IMR-90 (cell line): ENCODE measurements around the gene ACADM. TPM values are rescaled to one million over a fixed set of nuclear protein-coding genes. Genes with fewer than 3 reads are reported as not detected.

ENCODE experiments used
- ATAC-seq: fragments of 200-7000 bp; cut with Tn5 transposase; 2 replicates; pipeline ENCODE4 v1.9.1; 2020; ENCODE audit warnings: low read depth, mild to moderate bottlenecking, moderate library complexity
- BruUV-seq: library from RNA; stranded (reverse); fragments of 400-500 nt; replicated peaks from 2 replicates; lab custom pipeline; 2021; lab: Mats Ljungman, UMichigan
- CTCF ChIA-PET: fragments of 300-600 bp; formaldehyde crosslinking; extraction: SDS; loops from one replicate; lab custom pipeline; 2021; ENCODE audit warnings: antibody characterized with exemption; lab: Yijun Ruan, JAX
- POLR2A ChIA-PET: fragments of 300-600 bp; sonication (Branson Sonifier 250); formaldehyde crosslinking; loops from one replicate; lab custom pipeline; 2022; ENCODE audit warnings: antibody characterized with exemption; ENCODE audit not compliant: unreplicated experiment; lab: Charles Lee
- DNase-seq: peaks from one replicate; pipeline ENCODE4 v3.0.0; 2013
- H2AFZ ChIP-seq: replicated peaks from 2 replicates; pipeline ENCODE3; 2013; ENCODE audit warnings: low read length, mild to moderate bottlenecking; ENCODE audit not compliant: poor library complexity
- H2AK5ac ChIP-seq: 2 replicates; pipeline ENCODE4 v1.6.1; 2013; ENCODE audit warnings: low read depth, low read length, inconsistent platforms
- H2AK9ac ChIP-seq: replicated peaks from 2 replicates; pipeline ENCODE3; 2013; ENCODE audit warnings: mild to moderate bottlenecking, low read depth, low read length, moderate library complexity; ENCODE audit not compliant: poor library complexity
- H2BK120ac ChIP-seq: 2 replicates; pipeline ENCODE4 v1.6.1; 2013; ENCODE audit warnings: low read depth, low read length, inconsistent platforms
- H2BK15ac ChIP-seq: 3 replicates; pipeline ENCODE4 v1.6.1; 2013; ENCODE audit warnings: low read depth, low read length, inconsistent platforms
- H2BK20ac ChIP-seq: 2 replicates; pipeline ENCODE4 v1.6.1; 2013; ENCODE audit warnings: low read depth, mild to moderate bottlenecking, inconsistent platforms, low read length, moderate library complexity
- H2BK5ac ChIP-seq: 2 replicates; pipeline ENCODE4 v1.6.1; 2013; ENCODE audit warnings: mild to moderate bottlenecking, low read depth, low read length, inconsistent platforms; ENCODE audit not compliant: poor library complexity, severe bottlenecking
- H3K14ac ChIP-seq: replicated peaks from 2 replicates; pipeline ENCODE4 v1.6.1; 2013; ENCODE audit warnings: low read depth, low read length, inconsistent platforms
- H3K18ac ChIP-seq: 2 replicates; pipeline ENCODE4 v1.6.1; 2013; ENCODE audit warnings: low read depth, low read length, control low read depth
- H3K23ac ChIP-seq: 2 replicates; pipeline ENCODE4 v1.6.1; 2013; ENCODE audit warnings: low read depth, low read length, inconsistent platforms
- H3K27ac ChIP-seq: 2 replicates; pipeline ENCODE4 v1.5.1; 2013; ENCODE audit warnings: mild to moderate bottlenecking, control low read depth, low read length; ENCODE audit not compliant: insufficient read depth
- H3K27me3 ChIP-seq: 2 replicates; pipeline ENCODE4 v1.6.1; 2013; ENCODE audit warnings: low read length; ENCODE audit not compliant: control insufficient read depth, insufficient read depth
- H3K36me3 ChIP-seq: 2 replicates; pipeline ENCODE4 v1.6.1; 2013; ENCODE audit warnings: low read length, mixed read lengths; ENCODE audit not compliant: control insufficient read depth, insufficient read depth
- H3K4ac ChIP-seq: 2 replicates; pipeline ENCODE4 v1.6.1; 2013; ENCODE audit warnings: low read depth, low read length, inconsistent platforms
- H3K4me1 ChIP-seq: 2 replicates; pipeline ENCODE4 v1.6.1; 2013; ENCODE audit warnings: low read length, mixed read lengths; ENCODE audit not compliant: control insufficient read depth, insufficient read depth
- H3K4me2 ChIP-seq: 2 replicates; pipeline ENCODE4 v1.6.1; 2013; ENCODE audit warnings: low read depth, mild to moderate bottlenecking, control low read depth, low read length, moderate library complexity
- H3K4me3 ChIP-seq: 2 replicates; pipeline ENCODE4 v1.5.1; 2013; ENCODE audit warnings: low read depth, mild to moderate bottlenecking, control low read depth, low read length, moderate library complexity; ENCODE audit not compliant: insufficient read depth
- H3K56ac ChIP-seq: 2 replicates; pipeline ENCODE4 v1.6.1; 2013; ENCODE audit warnings: low read length, inconsistent platforms; ENCODE audit not compliant: insufficient read depth; ENCODE audit errors: extremely low read depth
- H3K79me1 ChIP-seq, 2 experiments: 2 replicates each; pipeline ENCODE4 v1.6.1; 2013; ENCODE audit warnings: low read length in 2 of 2, inconsistent platforms in 1 of 2, low read depth in 1 of 2
- H3K9ac ChIP-seq: 2 replicates; pipeline ENCODE4 v1.6.1; 2013; ENCODE audit warnings: low read depth, low read length, control low read depth
- H3K9me1 ChIP-seq: 2 replicates; pipeline ENCODE4 v1.6.1; 2013; ENCODE audit warnings: low read length, inconsistent platforms; ENCODE audit not compliant: insufficient read depth
- H3K9me3 ChIP-seq: 2 replicates; pipeline ENCODE4 v1.6.1; 2013; ENCODE audit warnings: low read length; ENCODE audit not compliant: control insufficient read depth, insufficient read depth
- H4K20me1 ChIP-seq: 2 replicates; pipeline ENCODE4 v1.6.1; 2013; ENCODE audit warnings: low read length, inconsistent platforms; ENCODE audit not compliant: insufficient read depth
- H4K5ac ChIP-seq: 2 replicates; pipeline ENCODE4 v1.6.1; 2013; ENCODE audit warnings: mild to moderate bottlenecking, low read depth, low read length, control low read depth
- H4K8ac ChIP-seq, 2 experiments: 2 replicates each; pipeline ENCODE4 v1.6.1; 2013; ENCODE audit warnings: low read depth in 2 of 2, low read length in 2 of 2, control low read depth in 1 of 2, inconsistent platforms in 1 of 2
- H4K91ac ChIP-seq: 2 replicates; pipeline ENCODE4 v1.6.1; 2013; ENCODE audit warnings: low read depth, low read length, inconsistent platforms; ENCODE audit not compliant: insufficient read depth
- BHLHE40 ChIP-seq: fragments of 150-350 bp; IDR thresholded peaks from 2 replicates; pipeline ENCODE4 v1.6.1; 2016; ENCODE audit warnings: mild to moderate bottlenecking, low read depth, low read length
- FOS ChIP-seq: fragments of 150-350 bp; IDR thresholded peaks from 2 replicates; pipeline ENCODE4 v1.6.1; 2016; ENCODE audit warnings: low read depth, low read length
- MAZ ChIP-seq: IDR thresholded peaks from 2 replicates; pipeline ENCODE4 v1.6.1; 2012; ENCODE audit warnings: low read depth, mild to moderate bottlenecking, low read length, improper control_type of control experiment, moderate library complexity, borderline replicate concordance
- MXI1 ChIP-seq: IDR thresholded peaks from 2 replicates; pipeline ENCODE4 v1.6.1; 2012; ENCODE audit warnings: low read depth, mild to moderate bottlenecking, low read length, moderate library complexity, borderline replicate concordance
- POLR2A ChIP-seq: IDR thresholded peaks from 2 replicates; pipeline ENCODE4 v1.6.1; 2012; ENCODE audit warnings: mild to moderate bottlenecking, low read depth, low read length
- RAD21 ChIP-seq: IDR thresholded peaks from 2 replicates; pipeline ENCODE4 v1.6.1; 2012; ENCODE audit warnings: low read length, improper control_type of control experiment
- RCOR1 ChIP-seq: IDR thresholded peaks from 2 replicates; pipeline ENCODE4 v1.6.1; 2012; ENCODE audit warnings: mild to moderate bottlenecking, low read length, improper control_type of control experiment; ENCODE audit not compliant: insufficient replicate concordance
- WGBS, 2 experiments: methylation state at CpG; one replicate each; pipeline versions ENCODE4 v1.1.5 to v1.1.7; 2013; ENCODE audit warnings: missing lambda C conversion rate in 2 of 2; ENCODE audit not compliant: insufficient read length in 1 of 2; ENCODE audit errors: extremely low coverage in 2 of 2; 5-methylcytosine and 5-hydroxymethylcytosine counted together
- dilution Hi-C: fragments of 300-500 bp; cut with HindIII; formaldehyde crosslinking; loops from one replicate; pipeline ENCODE4 v1.14.3; 2018; ENCODE audit warnings: low sequenced_read_pairs; ENCODE audit not compliant: unreplicated experiment
- in situ Hi-C: fragments of 300-500 bp; cut with MboI; formaldehyde crosslinking; loops from 3 replicates; pipeline ENCODE4 v1.14.3; 2019; ENCODE audit warnings: low sequenced_read_pairs, inconsistent platforms, mixed read lengths
- intact Hi-C: fragments of 100-400 bp; cut with micrococcal nuclease; formaldehyde crosslinking; loops from 2 replicates; pipeline ENCODE4 v1.10.0; 2022
- polyA plus RNA-seq, 3 experiments: library from polyadenylated mRNA; depleted of rRNA; stranded (reverse); fragments of >200 nt; gene quantifications; 2 replicates each; pipeline ENCODE4 v1.2.3, GENCODE V29; 2012; ENCODE audit warnings: low replicate concordance in 1 of 3
- total RNA-seq: library from RNA; depleted of rRNA; stranded (reverse); fragments of >200 nt; gene quantifications from 2 replicates; pipeline ENCODE4 v1.2.3, GENCODE V29; 2012
- TF ChIP-seq, protein P1 (sequence below): fragments of 150-350 bp; IDR thresholded peaks from 2 replicates; pipeline ENCODE4 v1.6.1; 2016; ENCODE audit warnings: low read depth, mild to moderate bottlenecking, low read length, moderate library complexity, borderline replicate concordance
- TF ChIP-seq, protein P2 (sequence below): conservative IDR thresholded peaks from 2 replicates; pipeline ENCODE4 v1.5.1; 2012; ENCODE audit warnings: mild to moderate bottlenecking, low read depth, low read length, improper control_type of control experiment
- TF ChIP-seq, protein P3 (sequence below): fragments of 150-350 bp; IDR thresholded peaks from 2 replicates; pipeline ENCODE4 v1.6.1; 2017; ENCODE audit warnings: mild to moderate bottlenecking, antibody characterized with exemption, low read length, low read depth

Gene ACADM
- total and polyA plus RNA-seq, 2 of the 4 experiments (the other 2 are of a cell fraction) = 8.6 to 18.5 TPM

DNA sequence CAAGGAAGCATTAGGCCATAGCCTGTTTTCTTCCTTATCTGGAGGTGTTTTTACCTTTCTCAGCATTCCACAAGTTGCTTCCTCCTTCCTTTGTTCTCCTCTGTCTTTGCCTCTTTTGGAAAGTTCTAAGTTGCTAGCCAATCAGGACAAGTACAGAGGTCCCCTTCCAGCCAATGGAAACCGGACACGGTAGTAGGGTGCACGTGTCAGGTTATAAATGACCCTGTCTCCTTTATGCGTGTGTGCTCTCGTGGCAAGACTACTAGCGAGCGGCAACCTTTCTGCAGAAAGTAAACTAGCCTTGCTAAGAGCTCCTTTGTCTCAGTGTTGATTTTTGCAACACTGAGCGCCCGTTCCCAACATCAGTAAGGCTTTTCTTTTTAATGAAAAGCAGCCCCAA is 1.5 kb upstream of the ACADM start:
- H3K18ac ChIP-seq = no peak overlapping the region

More for the DNA sequence above, 1.5 kb upstream of the ACADM start:
- Histone ChIP-seq H3K23ac (no peak overlapping the region), H2BK15ac (no peak overlapping the region), H2BK120ac (no peak overlapping the region), H4K20me1 (no peaks in the 10 kb centered on the region; the same call in 1 of the 2 replicates), H2AFZ (no peak overlapping the region), H2BK20ac (no peak overlapping the region), H4K91ac (no peak overlapping the region), H3K36me3 (no peaks in the 10 kb centered on the region), H4K8ac (peak overlapping the region in 1 of 2 experiments; percentile 97; a peak in 1 of 4 replicates), H3K9ac (no peak overlapping the region), H3K79me1 (peaks cover 4 to 24% of the 10 kb centered on the region in 2 experiments; a peak in 3 of 4 replicates), H3K4me1 (peaks cover 2% of the 10 kb centered on the region; the same call in 1 of the 2 replicates), H2AK9ac (no peak overlapping the region), H3K9me1 (0 out of 2 replicates have a peak, but pooled peaks cover 4% of the 10 kb centered on the region), H2BK5ac (no peak overlapping the region), H3K27me3 (no peaks in the 10 kb centered on the region), H3K4ac (no peak overlapping the region), H3K14ac (no peak overlapping the region), H2AK5ac (no peak overlapping the region), H4K5ac (no peak overlapping the region), H3K27ac (no peak overlapping the region), H3K56ac (no peak overlapping the region), H3K4me2 (no peak overlapping the region), H3K4me3 (no peak overlapping the region), H3K9me3 (no peaks in the 10 kb centered on the region)
- TF ChIP-seq FOS (no peak), RAD21 (no peak), BHLHE40 (no peak), POLR2A (no peak), MXI1 (no peak), RCOR1 (no peak), MAZ (no peak)
- TF ChIP-seq, protein P1, sequence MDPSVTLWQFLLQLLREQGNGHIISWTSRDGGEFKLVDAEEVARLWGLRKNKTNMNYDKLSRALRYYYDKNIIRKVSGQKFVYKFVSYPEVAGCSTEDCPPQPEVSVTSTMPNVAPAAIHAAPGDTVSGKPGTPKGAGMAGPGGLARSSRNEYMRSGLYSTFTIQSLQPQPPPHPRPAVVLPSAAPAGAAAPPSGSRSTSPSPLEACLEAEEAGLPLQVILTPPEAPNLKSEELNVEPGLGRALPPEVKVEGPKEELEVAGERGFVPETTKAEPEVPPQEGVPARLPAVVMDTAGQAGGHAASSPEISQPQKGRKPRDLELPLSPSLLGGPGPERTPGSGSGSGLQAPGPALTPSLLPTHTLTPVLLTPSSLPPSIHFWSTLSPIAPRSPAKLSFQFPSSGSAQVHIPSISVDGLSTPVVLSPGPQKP = no peak
- TF ChIP-seq, protein P2, sequence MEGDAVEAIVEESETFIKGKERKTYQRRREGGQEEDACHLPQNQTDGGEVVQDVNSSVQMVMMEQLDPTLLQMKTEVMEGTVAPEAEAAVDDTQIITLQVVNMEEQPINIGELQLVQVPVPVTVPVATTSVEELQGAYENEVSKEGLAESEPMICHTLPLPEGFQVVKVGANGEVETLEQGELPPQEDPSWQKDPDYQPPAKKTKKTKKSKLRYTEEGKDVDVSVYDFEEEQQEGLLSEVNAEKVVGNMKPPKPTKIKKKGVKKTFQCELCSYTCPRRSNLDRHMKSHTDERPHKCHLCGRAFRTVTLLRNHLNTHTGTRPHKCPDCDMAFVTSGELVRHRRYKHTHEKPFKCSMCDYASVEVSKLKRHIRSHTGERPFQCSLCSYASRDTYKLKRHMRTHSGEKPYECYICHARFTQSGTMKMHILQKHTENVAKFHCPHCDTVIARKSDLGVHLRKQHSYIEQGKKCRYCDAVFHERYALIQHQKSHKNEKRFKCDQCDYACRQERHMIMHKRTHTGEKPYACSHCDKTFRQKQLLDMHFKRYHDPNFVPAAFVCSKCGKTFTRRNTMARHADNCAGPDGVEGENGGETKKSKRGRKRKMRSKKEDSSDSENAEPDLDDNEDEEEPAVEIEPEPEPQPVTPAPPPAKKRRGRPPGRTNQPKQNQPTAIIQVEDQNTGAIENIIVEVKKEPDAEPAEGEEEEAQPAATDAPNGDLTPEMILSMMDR = no peak
- TF ChIP-seq, protein P3, sequence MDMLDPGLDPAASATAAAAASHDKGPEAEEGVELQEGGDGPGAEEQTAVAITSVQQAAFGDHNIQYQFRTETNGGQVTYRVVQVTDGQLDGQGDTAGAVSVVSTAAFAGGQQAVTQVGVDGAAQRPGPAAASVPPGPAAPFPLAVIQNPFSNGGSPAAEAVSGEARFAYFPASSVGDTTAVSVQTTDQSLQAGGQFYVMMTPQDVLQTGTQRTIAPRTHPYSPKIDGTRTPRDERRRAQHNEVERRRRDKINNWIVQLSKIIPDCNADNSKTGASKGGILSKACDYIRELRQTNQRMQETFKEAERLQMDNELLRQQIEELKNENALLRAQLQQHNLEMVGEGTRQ = no peak
- ATAC-seq (no peak), DNase-seq (no peak)
- BruUV-seq = no TSS peak
- intact Hi-C loops = no loop called here
- POLR2A ChIA-PET = interaction anchor here (0.7 kb wide), 1 partner anchor 383 kb away, joined by 3 read pairs; no protein-coding TSS in a partner anchor
- in situ Hi-C loops = loop anchor here (10.0 kb wide), 1 partner anchor 62 kb away; the partner anchor contains the start of gene RABGGTB
- CTCF ChIA-PET = no interaction called here
- dilution Hi-C loops = no loop called here
- WGBS, 2 experiments = 91% methylated on average over 6 of the region's 9 CpGs; no CpG with 5 or more reads in 1 of the 2 experiments
